Upper lobe of left lung (tissue), 6 donors: ENCODE data around the gene STAG1. TPM values are rescaled to one million over a fixed set of nuclear protein-coding genes. Genes with fewer than 3 reads are reported as not detected.

Experiments used
- ATAC-seq, 2 donors: fragments of 200-7000 bp; cut with Tn5 transposase; one replicate each; pipeline ENCODE4 v1.9.1; 2022; ENCODE audit warnings: mild to moderate bottlenecking in 2 of 2, moderate library complexity in 2 of 2; ENCODE audit not compliant: low FRiP score in 2 of 2
- DNase-seq, 2 donors: peaks; one replicate each; pipeline ENCODE4 v3.0.0-alpha.2; 2019 to 2020
- H3K27ac ChIP-seq, 4 donors: fragments of 200-600 bp; sonication (generic); one replicate each; pipeline ENCODE4 v1.5.1; 2016 to 2019
- H3K27me3 ChIP-seq, 4 donors: fragments of 200-600 bp; sonication (generic); one replicate each; pipeline ENCODE4 v1.5.1; 2017 to 2019
- H3K36me3 ChIP-seq, 4 donors: fragments of 200-600 bp; sonication (generic); one replicate each; pipeline ENCODE4 v1.5.1; 2016 to 2019
- H3K4me1 ChIP-seq, 4 donors: fragments of 200-600 bp; sonication (generic); one replicate each; pipeline ENCODE4 v1.5.1; 2018 to 2019
- H3K4me3 ChIP-seq, 4 donors: fragments of 200-600 bp; sonication (generic); one replicate each; pipeline ENCODE4 v1.5.1; 2017 to 2019; ENCODE audit warnings: mild to moderate bottlenecking in 2 of 4, moderate library complexity in 1 of 4
- H3K9me3 ChIP-seq, 4 donors: fragments of 200-600 bp; sonication (generic); one replicate each; pipeline ENCODE4 v1.5.1; 2018 to 2019
- CTCF ChIP-seq, 6 experiments: fragments of 450-650 bp in 4 of 6; fragments of 200-600 bp in 2 of 6; sonication (generic) in 2 of 6; IDR thresholded peaks; one replicate each; pipeline ENCODE4 v1.5.1; 2016 to 2019; ENCODE audit warnings: antibody characterized with exemption in 6 of 6
- EP300 ChIP-seq, 4 donors: sonication (generic); formaldehyde crosslinking; IDR thresholded peaks; one replicate each; pipeline ENCODE4 v1.5.1; 2017; ENCODE audit warnings: antibody characterized with exemption in 4 of 4, control low read depth in 2 of 4
- POLR2A ChIP-seq, 4 donors: fragments of 450-650 bp; IDR thresholded peaks; one replicate each; pipeline ENCODE4 v1.5.1; 2016 to 2017; ENCODE audit warnings: antibody characterized with exemption in 4 of 4, mild to moderate bottlenecking in 2 of 4
- POLR2AphosphoS5 ChIP-seq, 2 donors: sonication (generic); formaldehyde crosslinking; IDR thresholded peaks; one replicate each; pipeline ENCODE4 v1.5.1; 2017; ENCODE audit warnings: antibody characterized with exemption in 2 of 2
- WGBS, 2 donors: methylation state at CpG; one replicate each; pipeline ENCODE4 v1.1.5; 2017 to 2018; 5-methylcytosine and 5-hydroxymethylcytosine counted together
- total RNA-seq, 6 donors: library from RNA; depleted of rRNA in 4 of 6; stranded (reverse); fragments of >200 nt in 4 of 6; gene quantifications; one replicate each; pipeline versions ENCODE4 v1.1.0 to v1.2.1, GENCODE V29; 2016 to 2021
- donor health status: DM: no; HTN: no; CAD: no; lungs with moderate emphysema.
- donor health status: DM: no; HTN: yes; CAD: no; lungs with severe emphysema.

STAG1 gene
- total RNA-seq, 6 donors from 2014 or later, result 19.1 to 65.0 (median 34.2) TPM

- 81 to 83% methylated on average over 3 of the region's 3 CpGs for WGBS, 2 donors
- H3K9me3 ChIP-seq, result no peaks in the 10 kb centered on the region
- TF ChIP-seq CTCF (IDR thresholded peaks at IDR 0.05) (no peak), POLR2AphosphoS5 (IDR thresholded peaks at IDR 0.05) (no peak), POLR2A (IDR thresholded peaks at IDR 0.05) (no peak), EP300 (IDR thresholded peaks at IDR 0.05) (no peak)
- no peak overlapping the region for H3K4me3 ChIP-seq
- no peaks in the 10 kb centered on the region for H3K27me3 ChIP-seq
- ATAC-seq (no peak), DNase-seq (no peak)
- no peak overlapping the region for H3K27ac ChIP-seq
- H3K4me1 ChIP-seq, result no peaks in the 10 kb centered on the region
- no peaks in the 10 kb centered on the region for H3K36me3 ChIP-seq
Observed at GRCh38 chr3:136682740-136683312, 69.4 kb downstream of the STAG1 start.

GRCh38 chr3:136678981-136679380 is 73.2 kb downstream of the STAG1 start:
- no peak for DNase-seq
- TF ChIP-seq POLR2AphosphoS5 (IDR thresholded peaks at IDR 0.05), result no peak
- TF ChIP-seq EP300 (IDR thresholded peaks at IDR 0.05), result no peak
- no peak for TF ChIP-seq CTCF (IDR thresholded peaks at IDR 0.05)
- no peak for TF ChIP-seq POLR2A (IDR thresholded peaks at IDR 0.05)
- Histone ChIP-seq H3K9me3 (no peaks in the 10 kb centered on the region), H3K36me3 (no peaks in the 10 kb centered on the region), H3K4me1 (peaks cover 0 to 11% (median 8%) of the 10 kb centered on the region in 4 donors), H3K27me3 (no peaks in the 10 kb centered on the region), H3K4me3 (no peak overlapping the region), H3K27ac (no peak overlapping the region)
- 95 to 97% methylated on average over 4 of the region's 4 CpGs for WGBS, 2 donors
- no peak for ATAC-seq

- peaks cover 0 to 18% (median 11%) of the 10 kb centered on the region in 4 donors for H3K4me1 ChIP-seq
Observed at GRCh38 chr3:136676009-136676408, 76.2 kb downstream of the STAG1 start.

GRCh38 chr3:136675150-136675858 is 76.9 kb downstream of the STAG1 start:
- Histone ChIP-seq H3K4me1 (peaks cover 0 to 18% (median 11%) of the 10 kb centered on the region in 4 donors), H3K27ac (no peak overlapping the region), H3K9me3 (no peaks in the 10 kb centered on the region), H3K4me3 (no peak overlapping the region), H3K36me3 (peaks cover 0 to 4% (median 0%) of the 10 kb centered on the region in 4 donors), H3K27me3 (no peaks in the 10 kb centered on the region)
- no peak for TF ChIP-seq POLR2A (IDR thresholded peaks at IDR 0.05)
- TF ChIP-seq CTCF (IDR thresholded peaks at IDR 0.05), result no peak
- no peak for TF ChIP-seq EP300 (IDR thresholded peaks at IDR 0.05)
- TF ChIP-seq POLR2AphosphoS5 (IDR thresholded peaks at IDR 0.05), result no peak
- DNase-seq (no peak), ATAC-seq (no peak)
- WGBS, 2 donors, result 88 to 94% methylated on average over 2 of the region's 2 CpGs

More at GRCh38 chr3:136676009-136676408, 76.2 kb downstream of the STAG1 start:
- Histone ChIP-seq H3K27me3 (no peaks in the 10 kb centered on the region), H3K4me3 (no peak overlapping the region), H3K27ac (no peak overlapping the region), H3K36me3 (no peaks in the 10 kb centered on the region), H3K9me3 (no peaks in the 10 kb centered on the region)
- ATAC-seq (no peak), DNase-seq (no peak)
- no peak for TF ChIP-seq CTCF (IDR thresholded peaks at IDR 0.05)
- no peak for TF ChIP-seq POLR2AphosphoS5 (IDR thresholded peaks at IDR 0.05)
- TF ChIP-seq EP300 (IDR thresholded peaks at IDR 0.05), result no peak
- no peak for TF ChIP-seq POLR2A (IDR thresholded peaks at IDR 0.05)
